Dermis lymphatic vessel endothelial cell (primary cell): ENCODE data around the gene RTN4IP1. TPM values are rescaled to one million over a fixed set of nuclear protein-coding genes. Genes with fewer than 3 reads are reported as not detected.

Source experiments
- total RNA-seq: library from RNA; depleted of rRNA; stranded (reverse); fragments of >200 nt; gene quantifications from 2 replicates; pipeline ENCODE4 v1.2.1, GENCODE V29; 2014

The RTN4IP1 gene, protein sequence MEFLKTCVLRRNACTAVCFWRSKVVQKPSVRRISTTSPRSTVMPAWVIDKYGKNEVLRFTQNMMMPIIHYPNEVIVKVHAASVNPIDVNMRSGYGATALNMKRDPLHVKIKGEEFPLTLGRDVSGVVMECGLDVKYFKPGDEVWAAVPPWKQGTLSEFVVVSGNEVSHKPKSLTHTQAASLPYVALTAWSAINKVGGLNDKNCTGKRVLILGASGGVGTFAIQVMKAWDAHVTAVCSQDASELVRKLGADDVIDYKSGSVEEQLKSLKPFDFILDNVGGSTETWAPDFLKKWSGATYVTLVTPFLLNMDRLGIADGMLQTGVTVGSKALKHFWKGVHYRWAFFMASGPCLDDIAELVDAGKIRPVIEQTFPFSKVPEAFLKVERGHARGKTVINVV
- total RNA-seq, result 2.8 and 3.8 TPM in 2 replicates

DNA sequence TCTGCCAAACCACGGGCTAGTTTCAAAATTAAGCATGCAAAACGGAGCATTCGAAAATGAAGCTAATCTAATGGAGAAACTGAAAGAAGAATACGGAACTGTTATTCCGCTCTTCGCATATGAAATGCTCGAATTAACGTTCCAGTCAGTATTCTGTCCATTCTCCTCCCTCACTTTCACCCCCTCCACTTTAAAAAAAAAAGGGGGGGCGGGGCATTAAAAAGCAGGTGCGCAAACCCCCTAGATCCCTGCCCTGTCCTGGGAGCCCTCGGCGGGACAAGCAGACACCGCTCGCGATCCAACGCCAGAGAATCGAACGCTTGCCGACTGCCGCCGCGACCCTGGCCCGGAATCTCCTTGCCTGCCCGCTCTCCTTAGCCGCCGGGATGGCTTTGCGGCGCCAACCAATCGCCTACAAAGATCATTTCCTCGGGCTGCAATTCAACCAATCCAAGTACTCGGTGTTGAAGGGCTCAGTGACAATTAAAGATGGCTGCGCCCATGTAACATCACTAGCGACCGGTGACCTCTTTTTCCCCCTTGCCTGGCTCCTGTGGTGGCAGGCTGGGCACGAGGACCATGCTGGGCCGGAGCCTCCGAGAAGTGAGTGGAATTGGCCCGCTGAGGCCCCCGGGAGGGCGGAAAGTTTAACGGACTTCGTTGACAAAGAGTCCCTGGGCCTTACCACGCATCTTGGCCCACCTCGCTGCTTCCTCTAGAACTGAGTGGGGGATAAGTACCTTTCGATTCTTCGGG is at the start of gene RTN4IP1, which contains the start of gene QRSL1:
Gene RTN4IP1, minus strand, starts transcription at position 396 of the 756 bp plus-strand sequence. CDS start 477 bp downstream, outside the sequence.
Gene QRSL1, plus strand, starts transcription at position 476 of the 756 bp plus-strand sequence. Its CDS starts 104 bp downstream, at position 580.

Other genes with a start within 250 kb of the RTN4IP1 start
- 7.8 and 12.5 TPM in 2 replicates for gene QRSL1, start 80 bp upstream of the RTN4IP1 start, total RNA-seq